ENCODE data around the gene GDPD3. TPM values are rescaled to one million over a fixed set of nuclear protein-coding genes. Genes with fewer than 3 reads are reported as not detected.
A peak's percentile ranks its signal among the peaks of the same experiment; 100 is the strongest.

GDPD3 gene
- total and polyA plus RNA-seq, 2 of the 13 experiments (the other 11 are each of a cell fraction or from before 2014, with no cell fraction given) = 18.7 to 20.6 TPM

GRCh38 chr16:30088832-30089624, 24.3 kb downstream of the GDPD3 start (continued):
- TF ChIP-seq GABPB1 (CRISPR knock-in tag; IDR thresholded peaks at IDR 0.05) (peak; percentile 45; the same call in 1 of the 2 replicates), ZFY (CRISPR knock-in tag; IDR thresholded peaks at IDR 0.05) (peak; percentile 56; the same call in 1 of the 2 replicates), ZFP37 (CRISPR knock-in tag; IDR thresholded peaks at IDR 0.05; ENCODE audit: borderline replicate concordance) (no peak), ZKSCAN5 (CRISPR knock-in tag; IDR thresholded peaks at IDR 0.05) (no peak), ZNF614 (CRISPR knock-in tag; IDR thresholded peaks at IDR 0.05; ENCODE audit: borderline replicate concordance) (peak; percentile 54; the same call in 1 of the 2 replicates), FOXK1 (CRISPR knock-in tag; IDR thresholded peaks at IDR 0.05; ENCODE audit: borderline replicate concordance, low read depth) (no peak), PHF8 (CRISPR knock-in tag; IDR thresholded peaks at IDR 0.05) (0 out of 2 replicates have a peak, but pooled peaks have one; percentile 29), NFKB2 (CRISPR knock-in tag; IDR thresholded peaks at IDR 0.05; ENCODE audit: borderline replicate concordance) (peak; percentile 82; the same call in 1 of the 2 replicates), LBX2 (CRISPR knock-in tag; IDR thresholded peaks at IDR 0.05; ENCODE audit: borderline replicate concordance) (peak; percentile 33; the same call in 1 of the 2 replicates)

GRCh38 chr16:30088237-30088831, 25.0 kb downstream of the GDPD3 start:
- no peaks in the 10 kb centered on the region for H3K27me3 ChIP-seq (ENCODE audit: control insufficient read depth in 1 of 2, insufficient read depth in 2 of 2, low read length in 2 of 2)
- H4K20me1 ChIP-seq (ENCODE audit: insufficient read depth, low read length) = no peaks in the 10 kb centered on the region
- BruUV-seq (replicated peaks) = no TSS peak
- no peak overlapping the region for H2AFZ ChIP-seq (ENCODE audit: low read length)
- no peak overlapping the region for H3K27ac ChIP-seq (ENCODE audit: extremely low read length, insufficient read depth, low read length)
- peak overlapping the region in 2 of 3 experiments; percentile 15 to 61; a peak in 3 of 6 replicates for H3K4me3 ChIP-seq (replicated peaks in 1 of 3; ENCODE audit: insufficient read depth in 1 of 3, low read depth in 2 of 3, low read length in 3 of 3)
- no peaks in the 10 kb centered on the region for H3K9me3 ChIP-seq (ENCODE audit: low read length)
- no peaks in the 10 kb centered on the region for H3K79me2 ChIP-seq (ENCODE audit: insufficient read depth, low read length)
- peaks cover 51% of the 10 kb centered on the region for H3K4me1 ChIP-seq (ENCODE audit: insufficient read depth, low read length)
- peaks cover 16 to 24% of the 10 kb centered on the region in 2 experiments; a peak in 4 of 5 replicates for H3K36me3 ChIP-seq (replicated peaks in 1 of 2; ENCODE audit: control insufficient read depth in 1 of 2, insufficient read depth in 2 of 2, low read length in 2 of 2)
- H3K9ac ChIP-seq (ENCODE audit: insufficient read depth, low read depth, low read length) = no peak overlapping the region
- ChIA-PET CTCF (ENCODE audit: low intra/inter-chr PET ratio, low total read pairs) (no interaction called here), POLR2A (interaction anchor here (0.9 to 6.0 kb wide), 4 partner anchors 9 to 24 kb away, joined by 4 to 120 read pairs (median 32); partner anchors contain the start of genes ALDOA and PPP4C)
- H3K4me2 ChIP-seq (ENCODE audit: low read depth, low read length) = peak overlapping the region; percentile 83
- WGBS (ENCODE audit: low lambda C conversion rate) = 37% methylated on average over 10 of the region's 10 CpGs
- ATAC-seq (peak; percentile 2; the same call in 2 of the 3 replicates), FAIRE-seq (peak; percentile 60), DNase-seq (ENCODE audit: low spot score) (no peak)
- intact Hi-C loops (cut with micrococcal nuclease; ENCODE audit: unreplicated experiment) (loop anchor here (10.0 kb wide), 1 partner anchor 566 kb away; the partner anchor contains the start of genes FBRS and PRR14), in situ Hi-C loops (cut with HindIII; ENCODE audit: extremely low pct_ligation_motif_present, low pct_unique_long_range_greater_than_20kb) (loop anchor here (25.0 kb wide), 1 partner anchor 549 kb away; no protein-coding TSS in a partner anchor)
- TF ChIP-seq POLR2A (IDR thresholded peaks at IDR 0.05; ENCODE audit: insufficient read depth in 1 of 2, low read depth in 2 of 2, low read length in 2 of 2) (0 out of 4 replicates have a peak, but pooled peaks of 1 of the 2 experiments have one; percentile 19), ZNF746 (CRISPR knock-in tag; IDR thresholded peaks at IDR 0.05) (0 out of 2 replicates have a peak, but pooled peaks have one; percentile 9), ZNF569 (CRISPR knock-in tag; IDR thresholded peaks at IDR 0.05; ENCODE audit: borderline replicate concordance) (no peak), MAFK (conservative IDR thresholded peaks at IDR 0.05 in 1 of 2, IDR thresholded peaks at IDR 0.05 in 1 of 2; ENCODE audit: low read length in 2 of 2) (peak; percentile 98), NFE2L2 (IDR thresholded peaks at IDR 0.05; ENCODE audit: low read length) (peak; percentile 51), MAFF (IDR thresholded peaks at IDR 0.05; ENCODE audit: low read depth, low read length) (peak; percentile 98), TOPORS (CRISPR knock-in tag; IDR thresholded peaks at IDR 0.05) (no peak), NONO (IDR thresholded peaks at IDR 0.05) (no peak), NONO (CRISPR knock-in tag; conservative IDR thresholded peaks at IDR 0.05) (0 out of 2 replicates have a peak, but pooled peaks have one; percentile 40), SP4 (CRISPR knock-in tag; IDR thresholded peaks at IDR 0.05) (peak; percentile 5; the same call in 1 of the 2 replicates), AKAP8 (CRISPR knock-in tag; IDR thresholded peaks at IDR 0.05) (peak; percentile 42; the same call in 1 of the 2 replicates), ZNF337 (CRISPR knock-in tag; IDR thresholded peaks at IDR 0.05; ENCODE audit: borderline replicate concordance, low read depth) (no peak), ZC3H13 (CRISPR knock-in tag; IDR thresholded peaks at IDR 0.05) (peak; percentile 63; the same call in 1 of the 2 replicates), KDM5A (IDR thresholded peaks at IDR 0.05; ENCODE audit: borderline replicate concordance, low read length) (no peak), MAFG (CRISPR knock-in tag; IDR thresholded peaks at IDR 0.05) (peak; percentile 74)

Data from HepG2 (cell line).